ENCODE data around the gene GNAQ.

GNAQ gene

GRCh38 chr9:77969083-77969482 is 62.5 kb downstream of the GNAQ start:
- DNase-seq, result no peak

- DNase-seq, result no peak
Observed at GRCh38 chr9:77968506-77968905, 63.1 kb downstream of the GNAQ start.

- no peak for DNase-seq
Observed at GRCh38 chr9:77966718-77967117, 64.9 kb downstream of the GNAQ start.

- peak; percentile 29 for DNase-seq
Observed at GRCh38 chr9:77965445-77966123, 66.0 kb downstream of the GNAQ start.

GRCh38 chr9:77964258-77964657 is 67.4 kb downstream of the GNAQ start:
- no peak for DNase-seq

GRCh38 chr9:77961541-77961940 is 70.1 kb downstream of the GNAQ start:
- no peak for DNase-seq

GRCh38 chr9:77960356-77961153 is 71.1 kb downstream of the GNAQ start:
- DNase-seq, result no peak

GRCh38 chr9:77959803-77960202 is 71.8 kb downstream of the GNAQ start:
- DNase-seq, result no peak

GRCh38 chr9:77957652-77958051 is 74.0 kb downstream of the GNAQ start:
- no peak for DNase-seq

- no peak for DNase-seq
Observed at GRCh38 chr9:77956555-77956954, 75.1 kb downstream of the GNAQ start.

- no peak for DNase-seq
Observed at GRCh38 chr9:77954666-77955015, 77.0 kb downstream of the GNAQ start.

GRCh38 chr9:77954013-77954665 is 77.5 kb downstream of the GNAQ start:
- DNase-seq, result no peak

- DNase-seq, result no peak
Observed at GRCh38 chr9:77953590-77953989, 78.0 kb downstream of the GNAQ start.

GRCh38 chr9:77952635-77953328 is 78.8 kb downstream of the GNAQ start:
- peak; percentile 23 for DNase-seq

GRCh38 chr9:77951369-77951768 is 80.2 kb downstream of the GNAQ start:
- no peak for DNase-seq

GRCh38 chr9:77949751-77950436 is 81.7 kb downstream of the GNAQ start:
- no peak for DNase-seq

- DNase-seq, result no peak
Observed at GRCh38 chr9:77947651-77948050, 84.0 kb downstream of the GNAQ start.

GRCh38 chr9:77946969-77947620 is 84.5 kb downstream of the GNAQ start:
- peak; percentile 4 for DNase-seq

GRCh38 chr9:77946296-77946695 is 85.3 kb downstream of the GNAQ start:
- DNase-seq, result no peak

GRCh38 chr9:77945798-77946197 is 85.8 kb downstream of the GNAQ start:
- DNase-seq, result no peak

- no peak for DNase-seq
Observed at GRCh38 chr9:77944556-77945243, 86.9 kb downstream of the GNAQ start.

GRCh38 chr9:77943057-77943456 is 88.6 kb downstream of the GNAQ start:
- DNase-seq, result no peak
